ENCODE data around the gene WDR44. TPM values are rescaled to one million over a fixed set of nuclear protein-coding genes. Genes with fewer than 3 reads are reported as not detected.

Gene WDR44
- total and polyA plus RNA-seq, 2 of the 4 experiments (the other 2 are of a cell fraction) = 10.0 to 11.8 TPM

GRCh38 chrX:118495061-118495921 lies 149.4 kb downstream of the WDR44 start, which contains the start of gene DOCK11:
Gene DOCK11, plus strand, starts transcription at chrX:118495815. Its CDS starts 157 bp downstream, at chrX:118495972.
- peaks cover 6 to 9% of the 10 kb centered on the region in 2 experiments; a peak in 3 of 4 replicates for H3K79me1 ChIP-seq (ENCODE audit: low read depth in 1 of 2, low read length in 2 of 2)
- no peaks in the 10 kb centered on the region for H3K9me1 ChIP-seq (ENCODE audit: insufficient read depth, low read length)
- peak within 1 kb of the TSS; percentile 59 for H3K27ac ChIP-seq (ENCODE audit: insufficient read depth, low read length)
- H3K27me3 ChIP-seq (ENCODE audit: control insufficient read depth, insufficient read depth, low read length) = no peaks in the 10 kb centered on the region
- peak within 1 kb of the TSS; percentile 78 for H3K4me3 ChIP-seq (ENCODE audit: insufficient read depth, low read depth, low read length)
- ATAC-seq (ENCODE audit: low read depth) (peak; percentile 94), DNase-seq (peak; percentile 76)
- H3K23ac ChIP-seq (ENCODE audit: low read depth, low read length) = peak within 1 kb of the TSS; percentile 67
- peak within 1 kb of the TSS; percentile 38; the same call in 1 of the 2 replicates for H2BK120ac ChIP-seq (ENCODE audit: low read depth, low read length)
- H2BK15ac ChIP-seq (ENCODE audit: low read depth, low read length) = no peak within 1 kb of the TSS
- H4K91ac ChIP-seq (ENCODE audit: insufficient read depth, low read depth, low read length) = peak within 1 kb of the TSS; percentile 78
- H3K9me3 ChIP-seq (ENCODE audit: control insufficient read depth, insufficient read depth, low read length) = no peaks in the 10 kb centered on the region
- in situ Hi-C loops (cut with MboI; ENCODE audit: low sequenced_read_pairs) = no loop called here
- H3K18ac ChIP-seq (ENCODE audit: low read depth, low read length) = peak within 1 kb of the TSS; percentile 88
- H2BK5ac ChIP-seq (ENCODE audit: low read depth, low read length, poor library complexity, severe bottlenecking) = no peak within 1 kb of the TSS
- WGBS, 2 experiments (ENCODE audit: extremely low coverage in 2 of 2, insufficient read length in 1 of 2) = 10% methylated on average over 11 of the region's 64 CpGs; no CpG with 5 or more reads in 1 of the 2 experiments
- CTCF ChIA-PET = no interaction called here
- no peaks in the 10 kb centered on the region for H3K36me3 ChIP-seq (ENCODE audit: control insufficient read depth, insufficient read depth, low read length)
- H3K14ac ChIP-seq (replicated peaks; ENCODE audit: low read depth, low read length) = peak within 1 kb of the TSS; percentile 51
- peak within 1 kb of the TSS; percentile 19 to 73; a peak in 1 of 4 replicates for H4K8ac ChIP-seq (ENCODE audit: low read depth in 2 of 2, low read length in 2 of 2)
- peaks cover 2% of the 10 kb centered on the region; the same call in 1 of the 2 replicates for H3K4me1 ChIP-seq (ENCODE audit: control insufficient read depth, insufficient read depth, low read length)
- H2AK5ac ChIP-seq (ENCODE audit: low read depth, low read length) = peak within 1 kb of the TSS; percentile 59; the same call in 1 of the 2 replicates
- peak within 1 kb of the TSS; percentile 96 for H4K5ac ChIP-seq (ENCODE audit: low read depth, low read length)
- intact Hi-C loops (cut with micrococcal nuclease) = loop anchor here (5.0 kb wide), 1 partner anchor 82 kb away; no protein-coding TSS in a partner anchor
- BruUV-seq (replicated peaks) = no TSS peak
- dilution Hi-C loops (cut with HindIII; ENCODE audit: low sequenced_read_pairs, unreplicated experiment) = no loop called here
- TF ChIP-seq, protein P1, sequence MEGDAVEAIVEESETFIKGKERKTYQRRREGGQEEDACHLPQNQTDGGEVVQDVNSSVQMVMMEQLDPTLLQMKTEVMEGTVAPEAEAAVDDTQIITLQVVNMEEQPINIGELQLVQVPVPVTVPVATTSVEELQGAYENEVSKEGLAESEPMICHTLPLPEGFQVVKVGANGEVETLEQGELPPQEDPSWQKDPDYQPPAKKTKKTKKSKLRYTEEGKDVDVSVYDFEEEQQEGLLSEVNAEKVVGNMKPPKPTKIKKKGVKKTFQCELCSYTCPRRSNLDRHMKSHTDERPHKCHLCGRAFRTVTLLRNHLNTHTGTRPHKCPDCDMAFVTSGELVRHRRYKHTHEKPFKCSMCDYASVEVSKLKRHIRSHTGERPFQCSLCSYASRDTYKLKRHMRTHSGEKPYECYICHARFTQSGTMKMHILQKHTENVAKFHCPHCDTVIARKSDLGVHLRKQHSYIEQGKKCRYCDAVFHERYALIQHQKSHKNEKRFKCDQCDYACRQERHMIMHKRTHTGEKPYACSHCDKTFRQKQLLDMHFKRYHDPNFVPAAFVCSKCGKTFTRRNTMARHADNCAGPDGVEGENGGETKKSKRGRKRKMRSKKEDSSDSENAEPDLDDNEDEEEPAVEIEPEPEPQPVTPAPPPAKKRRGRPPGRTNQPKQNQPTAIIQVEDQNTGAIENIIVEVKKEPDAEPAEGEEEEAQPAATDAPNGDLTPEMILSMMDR (conservative IDR thresholded peaks at IDR 0.05; ENCODE audit: low read depth, low read length) = no peak
- TF ChIP-seq MAZ (IDR thresholded peaks at IDR 0.05; ENCODE audit: borderline replicate concordance, low read depth, low read length) = peak; percentile 73; the same call in 1 of the 2 replicates
- TF ChIP-seq, protein P2, sequence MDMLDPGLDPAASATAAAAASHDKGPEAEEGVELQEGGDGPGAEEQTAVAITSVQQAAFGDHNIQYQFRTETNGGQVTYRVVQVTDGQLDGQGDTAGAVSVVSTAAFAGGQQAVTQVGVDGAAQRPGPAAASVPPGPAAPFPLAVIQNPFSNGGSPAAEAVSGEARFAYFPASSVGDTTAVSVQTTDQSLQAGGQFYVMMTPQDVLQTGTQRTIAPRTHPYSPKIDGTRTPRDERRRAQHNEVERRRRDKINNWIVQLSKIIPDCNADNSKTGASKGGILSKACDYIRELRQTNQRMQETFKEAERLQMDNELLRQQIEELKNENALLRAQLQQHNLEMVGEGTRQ (IDR thresholded peaks at IDR 0.05; ENCODE audit: low read depth, low read length) = peak; percentile 41; the same call in 1 of the 2 replicates
- TF ChIP-seq MXI1 (IDR thresholded peaks at IDR 0.05; ENCODE audit: borderline replicate concordance, low read depth, low read length) = 0 out of 2 replicates have a peak, but pooled peaks have one; percentile 9
- peak within 1 kb of the TSS; percentile 60 for H3K4ac ChIP-seq (ENCODE audit: low read depth, low read length)
- no peaks in the 10 kb centered on the region for H4K20me1 ChIP-seq (ENCODE audit: insufficient read depth, low read length)
- peak within 1 kb of the TSS; percentile 66 for H2AK9ac ChIP-seq (replicated peaks; ENCODE audit: low read depth, low read length, poor library complexity)
- no peak within 1 kb of the TSS for H2BK20ac ChIP-seq (ENCODE audit: low read depth, low read length)
- peak within 1 kb of the TSS; percentile 85 for H2AFZ ChIP-seq (replicated peaks; ENCODE audit: low read length, poor library complexity)
- POLR2A ChIA-PET (ENCODE audit: unreplicated experiment) = no interaction called here
- no peak within 1 kb of the TSS; the same call in 1 of the 2 replicates for H3K56ac ChIP-seq (ENCODE audit: extremely low read depth, insufficient read depth, low read length)
- peak within 1 kb of the TSS; percentile 66 for H3K9ac ChIP-seq (ENCODE audit: low read depth, low read length)
- peak within 1 kb of the TSS; percentile 89 for H3K4me2 ChIP-seq (ENCODE audit: low read depth, low read length)

Measured in IMR-90 (cell line).